ENCODE results near the gene DSG3.
"Not testable (repeated sequence)": the region's sequence is repeated elsewhere in the genome, so short reads cannot be mapped to it uniquely, and the experiment has no call there.

DSG3 gene

GRCh38 chr18:31494705-31495244 lies 47.2 kb downstream of the DSG3 start:
- not testable (repeated sequence) for DNase-seq

DNA sequence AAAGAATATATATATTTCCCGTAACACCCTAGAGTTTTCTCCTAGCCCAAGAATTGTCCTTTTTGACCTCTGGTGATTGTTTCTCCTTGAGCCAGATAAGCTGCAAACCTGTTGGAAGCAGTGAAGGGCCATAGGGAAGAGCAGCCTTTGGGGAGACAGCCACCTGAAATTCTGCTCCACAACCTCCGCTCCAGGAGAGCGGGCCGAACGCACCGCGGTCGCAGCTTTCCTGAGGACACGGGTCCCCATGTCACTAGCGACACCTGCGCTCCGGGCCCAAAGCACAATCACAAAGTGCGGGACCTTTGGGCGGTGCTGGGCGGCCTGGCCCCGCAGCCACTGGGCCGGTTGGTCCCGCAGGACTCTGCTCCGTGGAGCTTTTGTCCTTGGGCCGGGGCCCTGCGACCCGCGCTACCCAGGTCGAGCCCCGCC lies 49.9 kb downstream of the DSG3 start:
- no peak for DNase-seq

GRCh38 chr18:31497836-31498573 lies 50.5 kb downstream of the DSG3 start, which contains the start of gene DSG2:
TSS of gene DSG2 (plus strand) at chr18:31498177. CDS start at chr18:31498252, 75 bp downstream.
- no peak for DNase-seq

- DNase-seq, result no peak
Observed at GRCh38 chr18:31498574-31499524, 51.3 kb downstream of the DSG3 start.

DNA sequence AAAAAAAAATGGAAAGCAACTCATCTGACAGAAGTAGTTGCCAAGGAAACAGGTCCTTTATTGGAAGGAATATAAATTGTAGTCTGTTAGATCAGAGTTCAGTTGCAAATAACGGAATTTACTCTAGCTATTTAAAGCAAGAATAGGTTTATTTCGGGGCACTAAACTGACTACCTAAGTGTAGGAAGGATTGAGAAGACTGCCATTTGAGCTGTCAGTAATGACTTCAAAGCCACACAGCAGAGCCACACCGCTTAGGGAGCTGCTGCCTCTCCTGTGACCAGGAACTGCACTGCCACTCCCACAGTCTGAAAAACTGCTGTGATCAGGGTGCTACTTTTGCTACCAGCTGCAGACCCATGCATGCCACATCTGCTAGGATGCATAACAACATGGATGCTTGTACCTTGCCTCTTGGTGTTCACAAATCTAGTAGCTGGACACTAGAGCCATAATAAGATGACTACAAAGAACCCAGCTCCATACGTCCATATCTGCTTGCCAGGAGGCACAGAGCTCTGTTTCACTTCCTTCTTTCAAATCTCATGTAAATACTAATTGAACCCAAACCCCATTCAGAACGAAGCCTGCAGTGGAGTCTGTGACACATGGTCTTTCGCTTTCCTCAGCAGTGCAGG lies 52.6 kb downstream of the DSG3 start:
- no peak for DNase-seq

DNA sequence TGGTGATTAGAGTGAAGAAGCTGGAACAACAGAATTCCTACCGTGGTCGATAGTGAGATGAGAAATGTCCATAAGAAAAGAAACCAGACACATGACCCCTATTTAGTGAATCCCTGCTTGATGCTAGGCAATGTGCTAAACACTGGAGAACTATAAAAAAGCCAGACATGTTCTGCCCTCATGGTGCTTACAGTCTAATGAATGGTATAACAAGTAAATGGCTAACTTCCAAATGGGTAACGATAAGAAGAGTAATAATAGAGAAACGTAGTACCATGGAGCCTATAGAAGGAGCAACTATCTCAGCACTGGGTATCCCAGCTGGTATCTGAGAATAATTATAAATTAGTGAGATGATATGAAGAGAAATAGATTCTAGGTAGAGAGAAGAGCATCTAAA lies 55.5 kb downstream of the DSG3 start:
- DNase-seq, result no peak

- DNase-seq, result no peak
Observed at GRCh38 chr18:31504455-31505147, 57.1 kb downstream of the DSG3 start.

DNA sequence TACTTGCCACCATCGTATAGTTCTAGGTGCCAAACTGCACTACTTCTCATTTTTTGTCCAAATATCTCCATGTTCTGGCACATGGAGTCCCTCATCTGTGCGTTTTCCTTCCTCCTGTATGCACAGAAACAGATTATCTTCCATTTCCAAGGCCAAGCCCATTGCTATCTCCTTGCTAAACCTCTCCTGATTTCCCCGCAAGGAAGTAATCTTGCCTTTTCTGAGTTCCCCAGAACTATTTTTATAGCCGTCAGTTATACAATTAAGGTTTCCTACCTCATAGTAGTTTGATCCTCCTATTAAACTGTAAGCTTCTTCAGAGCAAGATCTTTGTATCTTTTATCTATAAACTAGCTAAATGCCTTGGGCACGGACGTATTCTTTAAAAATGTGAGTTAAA lies 57.6 kb downstream of the DSG3 start:
- no peak for DNase-seq

- DNase-seq, result no peak
Observed at GRCh38 chr18:31506024-31506742, 58.6 kb downstream of the DSG3 start.

DNA sequence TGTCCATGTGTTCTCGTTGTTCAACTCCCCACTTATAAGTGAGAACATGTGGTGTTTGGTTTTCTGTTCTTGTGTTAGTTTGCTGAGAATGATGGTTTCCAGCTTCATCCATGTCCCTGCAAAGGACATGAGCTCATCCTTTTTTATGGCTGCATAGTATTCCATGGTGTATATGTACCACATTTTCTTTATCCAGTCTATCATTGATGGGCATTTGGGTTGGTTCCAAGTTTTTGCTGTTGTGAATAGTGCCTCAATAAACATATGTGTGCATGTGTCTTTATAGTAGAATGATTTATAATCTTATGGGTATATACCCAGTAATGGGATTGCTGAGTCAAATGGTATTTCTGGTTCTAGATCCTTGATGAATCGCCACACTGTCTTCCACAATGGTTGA lies 59.6 kb downstream of the DSG3 start:
- not testable (repeated sequence) for DNase-seq

DNA sequence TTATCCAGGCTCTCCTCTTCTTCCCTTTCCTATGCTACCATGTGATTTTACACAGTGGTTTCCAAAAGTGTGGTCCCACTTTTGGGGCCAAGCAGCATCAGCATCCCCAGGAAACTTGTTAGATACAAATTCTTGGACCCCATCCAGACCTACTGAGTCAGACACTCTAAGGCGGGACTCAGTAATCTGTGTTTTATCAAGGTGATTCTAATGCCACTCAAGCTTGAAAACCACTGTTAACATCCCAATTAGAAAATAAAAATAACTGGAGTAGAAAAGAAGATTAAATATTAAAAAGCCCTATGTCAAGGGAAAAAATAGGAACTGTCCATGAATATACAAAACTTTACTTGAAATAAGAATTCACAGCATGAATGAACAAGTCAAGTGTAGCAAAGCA lies 61.2 kb downstream of the DSG3 start:
- DNase-seq, result no peak

GRCh38 chr18:31509571-31509970 lies 62.0 kb downstream of the DSG3 start:
- DNase-seq, result no peak

GRCh38 chr18:31510319-31510718 lies 62.8 kb downstream of the DSG3 start:
- DNase-seq, result no peak

DNA sequence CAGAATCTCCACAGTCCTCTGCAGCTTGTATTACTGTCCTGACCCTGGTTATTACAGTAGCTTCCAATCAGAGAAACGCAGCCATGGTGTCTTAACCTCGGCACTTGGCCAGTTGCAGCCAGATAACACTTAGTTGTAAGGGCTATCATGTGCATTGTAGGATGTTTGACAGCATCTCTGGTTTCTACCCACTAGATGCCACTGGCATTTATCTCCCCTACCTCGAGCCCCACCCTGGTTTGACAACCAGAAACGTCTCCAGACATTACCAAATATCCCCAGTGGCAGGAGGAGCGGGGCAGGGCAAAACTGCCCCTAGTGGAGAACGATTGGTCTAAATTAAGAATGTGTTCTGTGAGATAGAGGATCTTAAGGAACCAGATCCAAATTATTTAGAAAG lies 63.6 kb downstream of the DSG3 start:
- DNase-seq, result no peak

DNA sequence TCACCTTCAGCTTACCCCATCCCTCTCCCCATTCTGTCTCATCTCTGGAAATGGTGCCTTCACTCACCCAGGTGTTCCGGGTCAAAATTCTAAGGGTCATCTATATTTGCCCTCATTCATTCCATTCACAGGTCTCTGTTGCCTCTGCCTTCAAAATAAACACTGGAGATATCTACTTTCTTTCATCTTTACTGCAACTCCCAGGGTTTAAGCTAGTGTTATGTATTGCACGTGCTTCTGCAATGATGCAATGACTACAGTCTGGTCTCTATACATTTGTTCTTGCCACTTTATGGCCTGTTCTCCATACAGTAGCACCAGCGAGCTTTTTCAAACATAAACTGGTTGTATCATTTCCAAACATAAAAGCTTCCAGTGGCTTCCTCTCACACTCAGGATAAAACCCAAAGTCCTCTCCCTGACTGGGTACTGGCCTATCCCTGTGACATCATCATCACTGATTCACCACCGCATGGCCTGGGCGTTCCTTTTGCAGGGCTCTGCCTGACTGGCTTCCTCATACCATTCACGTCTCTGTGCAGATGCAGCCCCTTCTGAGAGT lies 64.7 kb downstream of the DSG3 start:
- DNase-seq, result no peak

DNA sequence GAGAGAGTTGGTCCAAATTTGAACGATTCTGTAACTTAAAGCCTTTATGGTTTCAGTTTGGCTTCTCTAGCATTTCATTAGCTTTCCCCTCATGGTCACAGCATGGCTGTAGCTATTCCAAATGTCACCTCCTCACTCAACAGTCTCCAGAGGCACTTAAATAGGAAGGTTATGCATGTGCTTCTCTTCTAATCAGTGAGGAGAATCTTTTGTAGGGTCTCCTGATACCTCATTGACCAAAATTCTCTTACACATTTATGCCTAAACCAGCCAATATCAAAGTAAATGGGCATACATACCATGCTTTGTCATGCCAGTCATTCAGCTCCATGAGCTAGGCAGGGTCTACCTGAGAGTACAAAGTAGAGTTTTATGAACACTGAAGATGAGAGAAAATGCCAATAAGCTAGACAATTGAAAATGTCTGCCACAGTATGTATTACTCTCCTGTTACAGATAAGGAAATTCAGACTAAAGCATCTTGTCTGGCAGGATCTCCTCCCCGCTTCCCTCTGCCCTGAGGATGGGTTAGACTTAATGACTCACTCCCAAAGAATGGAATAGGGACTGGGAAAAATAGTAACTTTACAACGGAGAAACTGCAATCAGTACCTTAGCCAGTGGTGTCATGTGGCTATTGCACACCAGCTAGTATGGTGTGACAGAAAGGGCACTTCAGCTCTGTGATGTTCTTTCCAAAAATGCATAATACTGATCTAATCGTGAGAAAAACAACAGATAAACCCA lies 65.8 kb downstream of the DSG3 start:
- DNase-seq, result no peak

DNA sequence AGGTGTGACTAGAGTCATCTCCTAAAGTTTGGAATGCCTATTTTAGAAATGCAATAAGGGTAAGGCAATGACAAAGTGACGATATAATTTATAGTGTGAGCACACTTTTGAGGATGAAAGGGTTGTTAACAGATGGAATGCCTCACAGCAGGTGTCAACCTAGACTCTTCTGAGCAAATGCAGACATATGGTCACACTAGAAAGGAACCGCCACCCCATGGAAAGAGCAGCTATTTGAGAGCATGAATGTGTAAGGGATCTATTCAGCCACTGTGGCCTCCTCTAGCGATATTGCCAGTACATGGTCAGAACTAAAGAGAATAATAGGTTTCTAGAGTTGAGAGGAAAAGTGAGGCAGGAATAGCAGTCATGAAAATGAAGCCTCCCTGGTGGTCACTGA lies 68.9 kb downstream of the DSG3 start:
- no peak for DNase-seq

DNA sequence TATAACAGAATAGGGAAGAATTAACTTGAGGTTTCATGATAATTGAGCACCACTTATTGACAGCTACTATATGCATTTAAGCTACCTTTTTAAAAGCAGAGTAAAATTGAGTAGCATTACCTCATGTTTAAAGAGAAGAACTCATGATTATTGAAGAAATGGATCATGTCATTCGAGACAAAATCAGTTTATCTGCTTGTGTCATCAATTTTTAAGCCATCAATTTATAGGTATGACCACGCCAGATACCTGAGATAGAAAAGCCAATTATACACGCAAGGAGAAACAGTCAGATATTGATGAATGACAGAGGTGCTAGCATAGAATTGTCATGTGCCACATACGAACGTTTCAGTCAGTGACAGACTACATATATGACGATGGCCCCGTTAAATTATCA lies 78.8 kb downstream of the DSG3 start:
- DNase-seq, result no peak
